Activated CD4-positive, alpha-beta T cell treated with anti-CD3 and anti-CD28 coated beads, Interleukin-2, amount 10 ng/mL, durations not matched to agents 7 days and 5 days (primary cell): ENCODE results near the gene MVD. TPM values are rescaled to one million over a fixed set of nuclear protein-coding genes. Genes with fewer than 3 reads are reported as not detected.
"Not testable (repeated sequence)": the region's sequence is repeated elsewhere in the genome, so short reads cannot be mapped to it uniquely, and the experiment has no call there.

Experiments
- CTCF ChIA-PET: fragments of 350-600 bp; sonication (Branson Sonifier 250); formaldehyde crosslinking; loops from one replicate; lab custom pipeline; 2021; ENCODE audit warnings: antibody characterized with exemption; lab: Charles Lee
- POLR2A ChIA-PET: fragments of 350-600 bp; sonication (Branson Sonifier 250); formaldehyde crosslinking; loops from one replicate; lab custom pipeline; 2021; ENCODE audit warnings: antibody characterized with exemption; lab: Charles Lee
- DNase-seq: peaks from one replicate; pipeline ENCODE4 v3.0.0-alpha.2; 2020
- H3K27ac Mint-ChIP-seq: one replicate; pipeline ENCODE4 v1.8.0; 2021; ENCODE audit warnings: mild to moderate bottlenecking, moderate library complexity, mixed read lengths
- H3K27me3 Mint-ChIP-seq: one replicate; pipeline ENCODE4 v1.8.0; 2021; ENCODE audit warnings: mixed read lengths
- H3K36me3 Mint-ChIP-seq: one replicate; pipeline ENCODE4 v1.8.0; 2021; ENCODE audit warnings: low read depth, mixed read lengths
- H3K4me1 Mint-ChIP-seq: one replicate; pipeline ENCODE4 v1.8.0; 2021; ENCODE audit warnings: mixed read lengths
- H3K4me3 Mint-ChIP-seq: one replicate; pipeline ENCODE4 v1.8.0; 2021; ENCODE audit warnings: mild to moderate bottlenecking, moderate library complexity, mixed read lengths
- H3K9me3 Mint-ChIP-seq: one replicate; pipeline ENCODE4 v1.8.0; 2021; ENCODE audit warnings: mixed read lengths
- total RNA-seq, 2 experiments: library from RNA; stranded (reverse); gene quantifications; one replicate each; pipeline ENCODE4 v1.2.3, GENCODE V29; 2021

The MVD gene
- total RNA-seq, 2 experiments from 2014 or later, result 65.3 to 72.3 TPM

DNA sequence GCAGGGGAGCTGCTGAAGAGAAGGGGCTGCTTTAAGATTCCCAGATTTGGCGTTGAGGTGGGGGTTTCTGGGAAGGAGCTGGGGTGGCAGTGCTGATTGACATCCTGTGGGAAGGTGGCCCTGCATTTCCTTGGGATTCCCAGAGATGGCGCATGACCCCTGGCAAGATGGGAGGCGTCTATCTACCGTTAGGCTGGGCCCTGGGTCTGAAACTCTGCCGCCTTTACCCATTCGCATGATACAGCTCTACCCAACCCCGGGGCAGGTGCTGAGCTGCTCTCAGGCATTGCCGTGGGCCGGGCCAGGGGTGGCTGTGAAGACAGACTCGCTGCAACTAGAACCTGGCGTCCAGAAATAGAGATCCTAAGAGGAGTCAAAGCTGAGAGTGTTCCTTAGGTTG is 9.9 kb upstream of the MVD start:
- CTCF ChIA-PET, result interaction anchor here (0.6 to 2.0 kb wide), 4 partner anchors 9 to 184 kb away, joined by 3 to 4 read pairs (median 4); partner anchors contain the start of genes GALNS and TRAPPC2L
- no peak overlapping the region for H3K27ac Mint-ChIP-seq
- no peaks in the 10 kb centered on the region for H3K9me3 Mint-ChIP-seq
- no peaks in the 10 kb centered on the region for H3K27me3 Mint-ChIP-seq
- H3K4me1 Mint-ChIP-seq, result no peaks in the 10 kb centered on the region
- POLR2A ChIA-PET, result no interaction called here
- H3K36me3 Mint-ChIP-seq, result peaks cover 8% of the 10 kb centered on the region
- H3K4me3 Mint-ChIP-seq, result no peak overlapping the region
- DNase-seq, result no peak

DNA sequence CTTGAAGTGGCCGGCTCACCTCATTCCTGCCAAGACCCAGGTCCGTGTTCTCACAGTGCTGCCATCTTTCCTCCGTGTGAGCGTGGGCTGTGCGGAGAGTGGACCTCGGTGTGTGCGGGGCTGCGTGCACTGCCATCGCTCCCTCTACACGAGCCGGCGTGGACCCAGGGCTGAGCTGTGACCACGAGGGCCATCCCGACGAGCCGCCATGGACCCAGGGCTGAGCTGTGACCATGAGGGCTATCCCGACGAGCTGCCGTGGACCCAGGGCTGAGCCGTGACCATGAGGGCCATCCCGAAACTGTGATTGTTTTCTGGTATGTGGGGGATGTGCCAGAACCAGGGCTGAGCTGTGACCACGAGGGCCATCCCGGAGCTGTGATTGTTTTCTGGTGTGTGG is 8.9 kb upstream of the MVD start:
- H3K9me3 Mint-ChIP-seq, result no peaks in the 10 kb centered on the region
- ChIA-PET POLR2A (no interaction called here), CTCF (interaction anchor here (2.0 kb wide), 1 partner anchor 10 kb away, joined by 4 read pairs; no protein-coding TSS in a partner anchor)
- H3K27me3 Mint-ChIP-seq, result no peaks in the 10 kb centered on the region
- no peak overlapping the region for H3K4me3 Mint-ChIP-seq
- peaks cover 10% of the 10 kb centered on the region for H3K36me3 Mint-ChIP-seq
- no peak for DNase-seq
- H3K4me1 Mint-ChIP-seq, result peaks cover 2% of the 10 kb centered on the region
- H3K27ac Mint-ChIP-seq, result no peak overlapping the region

- POLR2A ChIA-PET, result no interaction called here
These were observed 7.1 kb upstream of the MVD start for GRCh38 chr16:88669980-88670379.

DNA sequence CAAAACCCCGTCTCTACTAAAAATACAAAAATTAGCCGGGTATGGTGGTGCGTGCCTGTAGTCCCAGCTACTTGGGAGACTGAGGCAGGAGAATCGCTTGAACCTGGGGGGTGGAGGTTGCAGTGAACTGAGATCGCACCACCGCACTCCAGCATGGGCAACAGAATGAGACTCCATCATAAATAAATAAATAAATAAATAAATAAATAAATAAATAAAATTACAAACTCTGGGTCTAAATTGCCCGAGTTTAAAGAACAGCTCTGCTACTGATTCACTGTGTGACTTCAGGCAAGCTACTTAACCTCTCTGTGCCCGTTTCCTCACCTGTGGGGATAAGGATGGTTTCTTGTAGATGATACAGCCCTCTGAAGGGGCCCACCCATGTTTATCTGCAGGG is 6.6 kb upstream of the MVD start:
- H3K9me3 Mint-ChIP-seq, H3K27me3 Mint-ChIP-seq, H3K4me3 Mint-ChIP-seq, POLR2A ChIA-PET, H3K4me1 Mint-ChIP-seq, H3K27ac Mint-ChIP-seq, DNase-seq: not testable (repeated sequence)
- CTCF ChIA-PET, result interaction anchor here (1.0 to 1.7 kb wide), 2 partner anchors 18 to 22 kb away, joined by 3 to 4 read pairs; no protein-coding TSS in a partner anchor
- H3K36me3 Mint-ChIP-seq, result peaks cover 11% of the 10 kb centered on the region

More at GRCh38 chr16:88669980-88670379, 7.1 kb upstream of the MVD start:
- no peaks in the 10 kb centered on the region for H3K9me3 Mint-ChIP-seq
- no peaks in the 10 kb centered on the region for H3K27me3 Mint-ChIP-seq
- H3K4me1 Mint-ChIP-seq, result peaks cover 3% of the 10 kb centered on the region
- H3K36me3 Mint-ChIP-seq, result peaks cover 9% of the 10 kb centered on the region
- H3K4me3 Mint-ChIP-seq, result no peak overlapping the region
- CTCF ChIA-PET, result interaction anchor here (1.0 to 1.7 kb wide), 2 partner anchors 18 to 21 kb away, joined by 3 to 4 read pairs; no protein-coding TSS in a partner anchor
- DNase-seq, result no peak
- H3K27ac Mint-ChIP-seq, result no peak overlapping the region

GRCh38 chr16:88667461-88667860 is 4.6 kb upstream of the MVD start:
- no peak overlapping the region for H3K27ac Mint-ChIP-seq
- peaks cover 8% of the 10 kb centered on the region for H3K4me1 Mint-ChIP-seq
- peaks cover 12% of the 10 kb centered on the region for H3K36me3 Mint-ChIP-seq
- no peaks in the 10 kb centered on the region for H3K27me3 Mint-ChIP-seq
- DNase-seq, result no peak
- POLR2A ChIA-PET, result no interaction called here
- H3K9me3 Mint-ChIP-seq, result no peaks in the 10 kb centered on the region
- no peak overlapping the region for H3K4me3 Mint-ChIP-seq
- CTCF ChIA-PET, result no interaction called here

DNA sequence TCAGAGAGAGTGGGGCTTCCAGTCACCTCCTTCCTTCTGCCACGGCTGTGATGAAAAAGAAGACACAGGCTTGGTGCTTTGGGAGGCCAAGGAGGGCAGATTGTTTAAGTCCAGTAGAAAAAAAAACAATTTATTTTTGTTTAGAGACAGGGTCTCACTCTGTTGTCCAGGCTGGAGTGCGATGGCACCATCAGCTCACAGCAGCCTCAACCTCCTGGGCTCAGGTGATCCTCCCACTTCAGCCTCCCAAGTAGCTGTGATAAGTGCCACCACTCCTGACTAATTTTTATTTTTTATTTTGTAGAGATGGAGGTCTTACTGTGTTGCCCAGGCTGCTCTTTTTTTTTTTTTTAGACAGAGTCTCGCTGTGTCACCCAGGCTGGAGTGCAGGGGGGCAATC is 2.7 kb upstream of the MVD start:
- no peak overlapping the region for H3K4me3 Mint-ChIP-seq
- DNase-seq, result no peak
- H3K9me3 Mint-ChIP-seq, result no peaks in the 10 kb centered on the region
- ChIA-PET CTCF (interaction anchor here (0.7 kb wide), 2 partner anchors 16 to 1275 kb away, joined by 3 read pairs; no protein-coding TSS in a partner anchor), POLR2A (no interaction called here)
- H3K4me1 Mint-ChIP-seq, result peaks cover 20% of the 10 kb centered on the region
- no peaks in the 10 kb centered on the region for H3K27me3 Mint-ChIP-seq
- H3K36me3 Mint-ChIP-seq, result peaks cover 12% of the 10 kb centered on the region
- H3K27ac Mint-ChIP-seq, result peak overlapping the region; percentile 41

DNA sequence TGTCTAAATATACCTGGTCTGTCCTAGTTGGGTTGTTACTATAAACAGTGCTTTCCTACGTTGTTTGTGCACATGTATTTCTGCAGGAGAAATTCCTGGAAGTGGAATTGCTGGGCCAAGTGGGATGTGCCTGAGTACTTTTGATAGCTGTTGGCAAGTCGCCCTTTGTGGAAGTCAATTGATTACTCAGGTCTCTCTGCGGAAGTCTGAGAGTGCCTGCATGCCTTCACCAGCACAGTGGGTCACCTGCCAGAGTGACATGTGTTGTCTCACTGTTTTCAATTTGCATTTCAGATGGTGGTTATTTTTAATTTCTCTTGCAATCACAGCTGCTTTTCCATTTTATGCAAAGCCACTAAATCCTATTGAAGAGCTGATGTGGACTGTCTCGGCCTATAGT is 2.3 kb upstream of the MVD start:
- Mint-ChIP-seq H3K27me3 (no peaks in the 10 kb centered on the region), H3K27ac (peak overlapping the region; percentile 41), H3K4me1 (peaks cover 22% of the 10 kb centered on the region), H3K4me3 (peak overlapping the region; percentile 21), H3K36me3 (peaks cover 12% of the 10 kb centered on the region), H3K9me3 (no peaks in the 10 kb centered on the region)
- DNase-seq, result no peak
- ChIA-PET POLR2A (no interaction called here), CTCF (interaction anchor here (1.0 kb wide), 1 partner anchor 56 kb away, joined by 3 read pairs; no protein-coding TSS in a partner anchor)

GRCh38 chr16:88662222-88662842 is 559 bp downstream of the MVD start:
- H3K9me3 Mint-ChIP-seq, result no peaks in the 10 kb centered on the region
- CTCF ChIA-PET, result interaction anchor here (0.6 to 1.2 kb wide), 3 partner anchors 14 to 883 kb away, joined by 3 read pairs; no protein-coding TSS in a partner anchor
- peak overlapping the region; percentile 93 for H3K4me3 Mint-ChIP-seq
- H3K27me3 Mint-ChIP-seq, result no peaks in the 10 kb centered on the region
- peaks cover 10% of the 10 kb centered on the region for H3K36me3 Mint-ChIP-seq
- H3K4me1 Mint-ChIP-seq, result peaks cover 23% of the 10 kb centered on the region
- DNase-seq, result no peak
- POLR2A ChIA-PET, result no interaction called here
- H3K27ac Mint-ChIP-seq, result peak overlapping the region; percentile 87

GRCh38 chr16:88661468-88661867 is 1.4 kb downstream of the MVD start:
- Mint-ChIP-seq H3K4me1 (peaks cover 22% of the 10 kb centered on the region), H3K27me3 (no peaks in the 10 kb centered on the region)

DNA sequence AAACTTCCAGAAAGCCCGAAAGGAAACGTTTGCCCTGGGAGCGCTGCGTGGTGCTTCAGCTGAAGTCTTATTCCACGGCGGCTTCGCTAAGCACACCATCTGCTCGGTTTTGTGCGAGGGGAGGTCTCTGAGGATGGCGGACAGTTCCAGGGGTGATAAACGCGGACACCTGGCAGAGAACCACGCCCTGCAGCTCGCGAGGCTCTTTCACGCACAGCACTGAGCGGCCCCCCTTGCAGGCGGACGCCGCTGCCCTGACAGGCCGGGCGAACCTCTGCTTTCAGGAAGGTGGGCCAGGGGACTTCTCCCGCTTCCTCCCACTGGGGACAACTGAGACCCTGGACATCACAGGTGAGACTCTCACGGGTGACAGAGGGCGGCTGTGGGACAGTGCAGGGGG is 3.7 kb downstream of the MVD start:
- DNase-seq, result no peak
- ChIA-PET CTCF (no interaction called here), POLR2A (no interaction called here)
- H3K27me3 Mint-ChIP-seq, result no peaks in the 10 kb centered on the region
- peaks cover 18% of the 10 kb centered on the region for H3K4me1 Mint-ChIP-seq
- peak overlapping the region; percentile 41 for H3K27ac Mint-ChIP-seq
- peaks cover 8% of the 10 kb centered on the region for H3K36me3 Mint-ChIP-seq
- H3K9me3 Mint-ChIP-seq, result no peaks in the 10 kb centered on the region
- no peak overlapping the region for H3K4me3 Mint-ChIP-seq

More at GRCh38 chr16:88661468-88661867, 1.4 kb downstream of the MVD start:
- POLR2A ChIA-PET, result no interaction called here
- H3K36me3 Mint-ChIP-seq, result peaks cover 11% of the 10 kb centered on the region
- DNase-seq, result no peak
- no peak overlapping the region for H3K27ac Mint-ChIP-seq
- H3K4me3 Mint-ChIP-seq, result peak overlapping the region; percentile 93
- H3K9me3 Mint-ChIP-seq, result no peaks in the 10 kb centered on the region
- CTCF ChIA-PET, result interaction anchor here (0.6 kb wide), 1 partner anchor 54 kb away, joined by 3 read pairs; no protein-coding TSS in a partner anchor

DNA sequence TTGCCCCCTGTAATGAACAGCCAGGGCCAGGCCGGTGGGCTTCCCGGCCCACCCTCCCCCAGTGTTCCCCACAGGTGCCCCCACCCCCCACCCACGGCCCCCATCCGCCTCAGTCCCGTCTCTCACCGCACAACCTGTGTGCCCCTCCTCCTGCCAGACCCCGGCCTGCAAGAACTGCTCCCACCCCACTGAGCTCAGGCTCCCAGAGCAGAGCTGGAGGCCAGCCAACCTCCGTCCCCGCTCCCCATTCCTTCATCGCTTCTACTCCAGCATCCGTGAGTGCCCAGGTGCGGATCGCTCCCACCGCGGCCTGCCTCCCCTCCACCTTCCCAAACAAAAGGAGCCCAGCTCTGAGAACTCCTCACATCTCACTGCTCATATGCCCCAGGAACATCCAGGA is 4.2 kb downstream of the MVD start:
- H3K4me3 Mint-ChIP-seq, result no peak overlapping the region
- H3K27me3 Mint-ChIP-seq, result no peaks in the 10 kb centered on the region
- no peaks in the 10 kb centered on the region for H3K9me3 Mint-ChIP-seq
- CTCF ChIA-PET, result no interaction called here
- peaks cover 8% of the 10 kb centered on the region for H3K36me3 Mint-ChIP-seq
- no peak for DNase-seq
- peaks cover 15% of the 10 kb centered on the region for H3K4me1 Mint-ChIP-seq
- no peak overlapping the region for H3K27ac Mint-ChIP-seq
- POLR2A ChIA-PET, result no interaction called here

DNA sequence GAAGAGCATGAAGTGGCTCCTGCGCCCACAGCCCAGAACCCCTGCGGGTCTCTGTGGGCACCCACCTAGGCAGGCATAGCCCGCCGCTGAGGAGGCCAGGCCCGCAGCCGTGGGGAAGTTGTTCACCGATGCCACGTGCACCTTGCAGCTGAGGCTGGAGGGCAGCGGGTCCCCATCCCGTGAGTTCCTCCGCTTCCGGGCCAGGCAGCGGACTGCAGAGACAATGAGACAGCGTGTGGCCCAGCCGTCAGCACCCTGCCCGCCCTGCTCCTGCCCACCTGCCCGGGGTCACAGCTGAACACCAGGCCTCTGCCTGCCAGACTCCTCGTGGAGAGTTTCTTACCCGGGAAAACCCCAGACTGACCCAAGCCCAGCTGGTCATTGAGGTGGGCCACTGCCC is 5.5 kb downstream of the MVD start:
- no peak overlapping the region for H3K4me3 Mint-ChIP-seq
- H3K27ac Mint-ChIP-seq, result no peak overlapping the region
- H3K9me3 Mint-ChIP-seq, result no peaks in the 10 kb centered on the region
- no peak for DNase-seq
- peaks cover 6% of the 10 kb centered on the region for H3K36me3 Mint-ChIP-seq
- H3K27me3 Mint-ChIP-seq, result no peaks in the 10 kb centered on the region
- ChIA-PET POLR2A (no interaction called here), CTCF (interaction anchor here (1.1 kb wide), 1 partner anchor 15 kb away, joined by 3 read pairs; no protein-coding TSS in a partner anchor)
- H3K4me1 Mint-ChIP-seq, result peaks cover 15% of the 10 kb centered on the region

GRCh38 chr16:88656291-88656980 is 6.5 kb downstream of the MVD start:
- Mint-ChIP-seq H3K27ac (no peak overlapping the region), H3K27me3 (no peaks in the 10 kb centered on the region), H3K4me1 (peaks cover 17% of the 10 kb centered on the region), H3K4me3 (no peak overlapping the region), H3K36me3 (peaks cover 6% of the 10 kb centered on the region), H3K9me3 (no peaks in the 10 kb centered on the region)
- POLR2A ChIA-PET, result no interaction called here
- CTCF ChIA-PET, result interaction anchor here (1.1 kb wide), 1 partner anchor 14 kb away, joined by 3 read pairs; no protein-coding TSS in a partner anchor
- DNase-seq, result no peak
